ENCODE results near the gene TOP3B. TPM values are rescaled to one million over a fixed set of nuclear protein-coding genes. Genes with fewer than 3 reads are reported as not detected.

The TOP3B gene
- total and polyA plus RNA-seq, 9 of the 15 experiments (the other 6 are each of a cell fraction or from before 2014, with no cell fraction given): 3.0 to 188 (median 112) TPM

DNA sequence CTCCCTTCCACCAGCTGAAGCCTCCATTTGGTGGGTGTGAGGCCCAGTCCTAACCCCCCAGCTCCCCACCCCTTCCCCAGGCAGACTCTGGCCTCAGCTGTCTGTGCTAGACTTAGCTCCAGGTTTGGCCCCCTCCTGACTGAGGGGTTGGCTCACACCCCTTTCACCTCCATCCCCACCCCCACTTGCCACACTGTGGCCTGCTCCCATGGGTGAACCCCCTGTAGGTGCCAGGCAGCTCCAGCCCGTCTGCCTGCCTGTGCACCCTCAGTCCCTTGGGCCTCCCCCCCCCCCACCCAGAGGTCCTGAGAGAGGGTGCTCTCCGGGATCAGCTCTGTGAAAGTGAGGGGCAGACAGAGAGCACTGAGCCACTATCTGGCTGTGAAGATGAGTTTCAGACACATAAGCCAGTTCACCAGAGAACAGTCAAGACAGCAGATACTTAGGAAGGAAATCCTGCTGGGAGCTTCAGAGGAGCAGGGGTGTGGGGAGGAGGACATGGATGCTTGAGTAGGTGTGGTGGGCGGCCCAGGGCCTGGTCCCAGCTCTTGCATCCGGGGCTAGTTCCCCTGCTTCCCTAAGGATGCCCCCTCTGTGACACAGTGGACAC, 66.2 kb downstream of the TOP3B start (continued):
- TF ChIP-seq, protein P1, sequence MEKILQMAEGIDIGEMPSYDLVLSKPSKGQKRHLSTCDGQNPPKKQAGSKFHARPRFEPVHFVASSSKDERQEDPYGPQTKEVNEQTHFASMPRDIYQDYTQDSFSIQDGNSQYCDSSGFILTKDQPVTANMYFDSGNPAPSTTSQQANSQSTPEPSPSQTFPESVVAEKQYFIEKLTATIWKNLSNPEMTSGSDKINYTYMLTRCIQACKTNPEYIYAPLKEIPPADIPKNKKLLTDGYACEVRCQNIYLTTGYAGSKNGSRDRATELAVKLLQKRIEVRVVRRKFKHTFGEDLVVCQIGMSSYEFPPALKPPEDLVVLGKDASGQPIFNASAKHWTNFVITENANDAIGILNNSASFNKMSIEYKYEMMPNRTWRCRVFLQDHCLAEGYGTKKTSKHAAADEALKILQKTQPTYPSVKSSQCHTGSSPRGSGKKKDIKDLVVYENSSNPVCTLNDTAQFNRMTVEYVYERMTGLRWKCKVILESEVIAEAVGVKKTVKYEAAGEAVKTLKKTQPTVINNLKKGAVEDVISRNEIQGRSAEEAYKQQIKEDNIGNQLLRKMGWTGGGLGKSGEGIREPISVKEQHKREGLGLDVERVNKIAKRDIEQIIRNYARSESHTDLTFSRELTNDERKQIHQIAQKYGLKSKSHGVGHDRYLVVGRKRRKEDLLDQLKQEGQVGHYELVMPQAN (IDR thresholded peaks at IDR 0.05; ENCODE audit: borderline replicate concordance): no peak
- TF ChIP-seq LCOR (CRISPR knock-in tag; IDR thresholded peaks at IDR 0.05) (no peak), JUNB (CRISPR knock-in tag; conservative IDR thresholded peaks at IDR 0.05) (0 out of 2 replicates have a peak, but pooled peaks have one; percentile 31), ZNF165 (CRISPR knock-in tag; IDR thresholded peaks at IDR 0.05; ENCODE audit: borderline replicate concordance) (0 out of 2 replicates have a peak, but pooled peaks have one; percentile 60), RBBP5 (IDR thresholded peaks at IDR 0.05; ENCODE audit: borderline replicate concordance, insufficient read depth, low read length, poor library complexity, severe bottlenecking) (peak; percentile 12), SRF (CRISPR knock-in tag; IDR thresholded peaks at IDR 0.05) (peak in 1 of 2 experiments; percentile 45; a peak in 1 of 4 replicates), POLR2A (conservative IDR thresholded peaks at IDR 0.05) (no peak), ZNF707 (CRISPR knock-in tag; conservative IDR thresholded peaks at IDR 0.05) (0 out of 2 replicates have a peak, but pooled peaks have one; percentile 39), NEUROD1 (IDR thresholded peaks at IDR 0.05; ENCODE audit: borderline replicate concordance, low read depth, low read length, partially characterized antibody) (no peak), NBN (IDR thresholded peaks at IDR 0.05; ENCODE audit: low read depth) (no peak), ZNF444 (CRISPR knock-in tag; IDR thresholded peaks at IDR 0.05) (no peak)
- TF ChIP-seq, protein P2, sequence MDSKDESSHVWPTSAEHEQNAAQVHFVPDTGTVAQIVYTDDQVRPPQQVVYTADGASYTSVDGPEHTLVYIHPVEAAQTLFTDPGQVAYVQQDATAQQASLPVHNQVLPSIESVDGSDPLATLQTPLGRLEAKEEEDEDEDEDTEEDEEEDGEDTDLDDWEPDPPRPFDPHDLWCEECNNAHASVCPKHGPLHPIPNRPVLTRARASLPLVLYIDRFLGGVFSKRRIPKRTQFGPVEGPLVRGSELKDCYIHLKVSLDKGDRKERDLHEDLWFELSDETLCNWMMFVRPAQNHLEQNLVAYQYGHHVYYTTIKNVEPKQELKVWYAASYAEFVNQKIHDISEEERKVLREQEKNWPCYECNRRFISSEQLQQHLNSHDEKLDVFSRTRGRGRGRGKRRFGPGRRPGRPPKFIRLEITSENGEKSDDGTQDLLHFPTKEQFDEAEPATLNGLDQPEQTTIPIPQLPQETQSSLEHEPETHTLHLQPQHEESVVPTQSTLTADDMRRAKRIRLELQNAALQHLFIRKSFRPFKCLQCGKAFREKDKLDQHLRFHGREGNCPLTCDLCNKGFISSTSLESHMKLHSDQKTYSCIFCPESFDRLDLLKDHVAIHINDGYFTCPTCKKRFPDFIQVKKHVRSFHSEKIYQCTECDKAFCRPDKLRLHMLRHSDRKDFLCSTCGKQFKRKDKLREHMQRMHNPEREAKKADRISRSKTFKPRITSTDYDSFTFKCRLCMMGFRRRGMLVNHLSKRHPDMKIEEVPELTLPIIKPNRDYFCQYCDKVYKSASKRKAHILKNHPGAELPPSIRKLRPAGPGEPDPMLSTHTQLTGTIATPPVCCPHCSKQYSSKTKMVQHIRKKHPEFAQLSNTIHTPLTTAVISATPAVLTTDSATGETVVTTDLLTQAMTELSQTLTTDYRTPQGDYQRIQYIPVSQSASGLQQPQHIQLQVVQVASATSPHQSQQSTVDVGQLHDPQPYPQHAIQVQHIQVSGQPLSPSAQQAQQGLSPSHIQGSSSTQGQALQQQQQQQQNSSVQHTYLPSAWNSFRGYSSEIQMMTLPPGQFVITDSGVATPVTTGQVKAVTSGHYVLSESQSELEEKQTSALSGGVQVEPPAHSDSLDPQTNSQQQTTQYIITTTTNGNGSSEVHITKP (IDR thresholded peaks at IDR 0.05; ENCODE audit: partially characterized antibody): no peak
- TF ChIP-seq, protein P3, sequence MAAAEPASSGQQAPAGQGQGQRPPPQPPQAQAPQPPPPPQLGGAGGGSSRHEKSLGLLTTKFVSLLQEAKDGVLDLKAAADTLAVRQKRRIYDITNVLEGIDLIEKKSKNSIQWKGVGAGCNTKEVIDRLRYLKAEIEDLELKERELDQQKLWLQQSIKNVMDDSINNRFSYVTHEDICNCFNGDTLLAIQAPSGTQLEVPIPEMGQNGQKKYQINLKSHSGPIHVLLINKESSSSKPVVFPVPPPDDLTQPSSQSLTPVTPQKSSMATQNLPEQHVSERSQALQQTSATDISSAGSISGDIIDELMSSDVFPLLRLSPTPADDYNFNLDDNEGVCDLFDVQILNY (CRISPR knock-in tag; IDR thresholded peaks at IDR 0.05): no peak
- TF ChIP-seq, protein P4, sequence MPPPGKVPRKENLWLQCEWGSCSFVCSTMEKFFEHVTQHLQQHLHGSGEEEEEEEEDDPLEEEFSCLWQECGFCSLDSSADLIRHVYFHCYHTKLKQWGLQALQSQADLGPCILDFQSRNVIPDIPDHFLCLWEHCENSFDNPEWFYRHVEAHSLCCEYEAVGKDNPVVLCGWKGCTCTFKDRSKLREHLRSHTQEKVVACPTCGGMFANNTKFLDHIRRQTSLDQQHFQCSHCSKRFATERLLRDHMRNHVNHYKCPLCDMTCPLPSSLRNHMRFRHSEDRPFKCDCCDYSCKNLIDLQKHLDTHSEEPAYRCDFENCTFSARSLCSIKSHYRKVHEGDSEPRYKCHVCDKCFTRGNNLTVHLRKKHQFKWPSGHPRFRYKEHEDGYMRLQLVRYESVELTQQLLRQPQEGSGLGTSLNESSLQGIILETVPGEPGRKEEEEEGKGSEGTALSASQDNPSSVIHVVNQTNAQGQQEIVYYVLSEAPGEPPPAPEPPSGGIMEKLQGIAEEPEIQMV (tag; conservative IDR thresholded peaks at IDR 0.05; ENCODE audit: low read depth): no peak
- TF ChIP-seq, protein P5, sequence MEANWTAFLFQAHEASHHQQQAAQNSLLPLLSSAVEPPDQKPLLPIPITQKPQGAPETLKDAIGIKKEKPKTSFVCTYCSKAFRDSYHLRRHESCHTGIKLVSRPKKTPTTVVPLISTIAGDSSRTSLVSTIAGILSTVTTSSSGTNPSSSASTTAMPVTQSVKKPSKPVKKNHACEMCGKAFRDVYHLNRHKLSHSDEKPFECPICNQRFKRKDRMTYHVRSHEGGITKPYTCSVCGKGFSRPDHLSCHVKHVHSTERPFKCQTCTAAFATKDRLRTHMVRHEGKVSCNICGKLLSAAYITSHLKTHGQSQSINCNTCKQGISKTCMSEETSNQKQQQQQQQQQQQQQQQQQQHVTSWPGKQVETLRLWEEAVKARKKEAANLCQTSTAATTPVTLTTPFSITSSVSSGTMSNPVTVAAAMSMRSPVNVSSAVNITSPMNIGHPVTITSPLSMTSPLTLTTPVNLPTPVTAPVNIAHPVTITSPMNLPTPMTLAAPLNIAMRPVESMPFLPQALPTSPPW (CRISPR knock-in tag; IDR thresholded peaks at IDR 0.05): no peak
- TF ChIP-seq, protein P6, sequence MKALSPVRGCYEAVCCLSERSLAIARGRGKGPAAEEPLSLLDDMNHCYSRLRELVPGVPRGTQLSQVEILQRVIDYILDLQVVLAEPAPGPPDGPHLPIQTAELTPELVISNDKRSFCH (CRISPR knock-in tag; IDR thresholded peaks at IDR 0.05): no peak
- TF ChIP-seq, protein P6 (tag; IDR thresholded peaks at IDR 0.05): no peak
